ENCODE measurements around the gene ATXN7L1.

DNA sequence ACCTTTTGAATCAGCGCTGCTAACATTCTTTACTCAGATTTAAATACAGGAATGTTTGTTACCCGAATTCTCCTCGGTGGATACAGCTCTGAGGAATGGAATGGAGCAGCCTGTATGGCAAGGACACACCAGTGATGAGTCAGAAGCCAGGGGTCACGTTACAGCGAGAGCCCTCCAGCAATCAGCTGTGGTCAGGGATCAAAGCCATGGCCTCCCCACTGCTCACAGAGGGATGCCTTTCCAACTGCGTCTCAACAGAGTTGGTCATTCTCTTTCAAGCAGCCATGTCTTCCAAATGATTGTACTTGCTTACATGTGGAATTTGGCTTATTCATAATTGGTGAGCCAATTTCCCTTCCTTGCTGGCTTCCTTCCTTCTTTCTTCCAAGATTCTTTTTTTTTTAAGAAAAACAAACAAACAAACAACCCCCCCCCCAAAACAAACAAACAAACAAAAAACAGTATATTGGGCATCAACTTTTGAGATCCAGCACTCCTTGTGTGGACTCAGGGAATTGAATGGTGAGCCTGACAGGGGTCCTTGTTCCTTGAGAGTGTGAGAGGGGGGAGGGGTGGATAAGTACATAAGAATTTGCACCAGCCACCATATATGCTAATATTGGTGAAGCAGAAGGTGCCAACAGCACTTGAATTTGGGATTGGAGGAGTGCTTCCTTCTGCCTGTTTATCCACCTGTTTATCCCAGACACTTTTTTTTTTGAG is 100.2 kb downstream of the ATXN7L1 start:
- TF ChIP-seq, protein P1, sequence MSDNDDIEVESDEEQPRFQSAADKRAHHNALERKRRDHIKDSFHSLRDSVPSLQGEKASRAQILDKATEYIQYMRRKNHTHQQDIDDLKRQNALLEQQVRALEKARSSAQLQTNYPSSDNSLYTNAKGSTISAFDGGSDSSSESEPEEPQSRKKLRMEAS (IDR thresholded peaks at IDR 0.05) = no peak
- TF ChIP-seq, protein P2, sequence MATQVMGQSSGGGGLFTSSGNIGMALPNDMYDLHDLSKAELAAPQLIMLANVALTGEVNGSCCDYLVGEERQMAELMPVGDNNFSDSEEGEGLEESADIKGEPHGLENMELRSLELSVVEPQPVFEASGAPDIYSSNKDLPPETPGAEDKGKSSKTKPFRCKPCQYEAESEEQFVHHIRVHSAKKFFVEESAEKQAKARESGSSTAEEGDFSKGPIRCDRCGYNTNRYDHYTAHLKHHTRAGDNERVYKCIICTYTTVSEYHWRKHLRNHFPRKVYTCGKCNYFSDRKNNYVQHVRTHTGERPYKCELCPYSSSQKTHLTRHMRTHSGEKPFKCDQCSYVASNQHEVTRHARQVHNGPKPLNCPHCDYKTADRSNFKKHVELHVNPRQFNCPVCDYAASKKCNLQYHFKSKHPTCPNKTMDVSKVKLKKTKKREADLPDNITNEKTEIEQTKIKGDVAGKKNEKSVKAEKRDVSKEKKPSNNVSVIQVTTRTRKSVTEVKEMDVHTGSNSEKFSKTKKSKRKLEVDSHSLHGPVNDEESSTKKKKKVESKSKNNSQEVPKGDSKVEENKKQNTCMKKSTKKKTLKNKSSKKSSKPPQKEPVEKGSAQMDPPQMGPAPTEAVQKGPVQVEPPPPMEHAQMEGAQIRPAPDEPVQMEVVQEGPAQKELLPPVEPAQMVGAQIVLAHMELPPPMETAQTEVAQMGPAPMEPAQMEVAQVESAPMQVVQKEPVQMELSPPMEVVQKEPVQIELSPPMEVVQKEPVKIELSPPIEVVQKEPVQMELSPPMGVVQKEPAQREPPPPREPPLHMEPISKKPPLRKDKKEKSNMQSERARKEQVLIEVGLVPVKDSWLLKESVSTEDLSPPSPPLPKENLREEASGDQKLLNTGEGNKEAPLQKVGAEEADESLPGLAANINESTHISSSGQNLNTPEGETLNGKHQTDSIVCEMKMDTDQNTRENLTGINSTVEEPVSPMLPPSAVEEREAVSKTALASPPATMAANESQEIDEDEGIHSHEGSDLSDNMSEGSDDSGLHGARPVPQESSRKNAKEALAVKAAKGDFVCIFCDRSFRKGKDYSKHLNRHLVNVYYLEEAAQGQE (IDR thresholded peaks at IDR 0.05; ENCODE audit: low read depth) = no peak
- TF ChIP-seq EGR1 (IDR thresholded peaks at IDR 0.05) = no peak
- peak; percentile 38; the same call in 1 of the 2 replicates for TF ChIP-seq EP300 (IDR thresholded peaks at IDR 0.05; ENCODE audit: borderline replicate concordance)
- no peak for TF ChIP-seq CEBPB (IDR thresholded peaks at IDR 0.05)
- TF ChIP-seq NFIC (IDR thresholded peaks at IDR 0.05) = peak; percentile 49; the same call in 1 of the 2 replicates
- TF ChIP-seq CREB1 (IDR thresholded peaks at IDR 0.05; ENCODE audit: low read depth) = no peak
- no peak for TF ChIP-seq TAF1 (IDR thresholded peaks at IDR 0.05; ENCODE audit: low read depth)
- no peak for TF ChIP-seq FOXM1 (IDR thresholded peaks at IDR 0.05; ENCODE audit: borderline replicate concordance, low read depth)

All from Ishikawa (cell line).